Measurements from ENCODE around the gene MLH3. TPM values are rescaled to one million over a fixed set of nuclear protein-coding genes. Genes with fewer than 3 reads are reported as not detected.

Gene MLH3
- total and polyA plus RNA-seq, 2 experiments from 2014 or later: 21.7 to 24.4 TPM

DNA sequence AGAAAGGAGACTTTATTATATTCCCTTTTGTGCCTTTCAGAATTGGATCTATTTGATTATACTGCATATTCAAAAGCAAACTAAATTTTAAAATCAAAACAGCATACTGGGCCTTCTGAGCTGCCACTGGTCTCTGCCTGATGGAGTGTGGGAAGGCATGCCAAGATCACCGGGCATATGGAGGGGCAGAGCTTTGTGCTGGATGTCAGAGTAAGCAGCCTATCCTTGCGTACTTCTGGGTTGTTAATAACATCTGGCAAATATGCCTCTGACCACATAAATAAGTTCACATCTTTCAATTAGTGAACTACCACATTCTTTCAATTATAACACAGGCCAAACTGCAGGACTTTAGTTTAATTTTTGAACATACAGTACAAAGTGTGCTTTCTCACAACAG is 18.3 kb downstream of the MLH3 start:
- Histone ChIP-seq H3K27me3 (no peaks in the 10 kb centered on the region), H3K27ac (no peak overlapping the region), H3K4me1 (ENCODE audit: low read depth) (no peaks in the 10 kb centered on the region), H3K36me3 (peaks cover 37% of the 10 kb centered on the region), H3K4me3 (no peak overlapping the region), H3K9me3 (ENCODE audit: low read depth) (no peaks in the 10 kb centered on the region)
- no peak for DNase-seq (ENCODE audit: low read depth in 1 of 2, low spot score in 1 of 2)
- TF ChIP-seq, protein P1, sequence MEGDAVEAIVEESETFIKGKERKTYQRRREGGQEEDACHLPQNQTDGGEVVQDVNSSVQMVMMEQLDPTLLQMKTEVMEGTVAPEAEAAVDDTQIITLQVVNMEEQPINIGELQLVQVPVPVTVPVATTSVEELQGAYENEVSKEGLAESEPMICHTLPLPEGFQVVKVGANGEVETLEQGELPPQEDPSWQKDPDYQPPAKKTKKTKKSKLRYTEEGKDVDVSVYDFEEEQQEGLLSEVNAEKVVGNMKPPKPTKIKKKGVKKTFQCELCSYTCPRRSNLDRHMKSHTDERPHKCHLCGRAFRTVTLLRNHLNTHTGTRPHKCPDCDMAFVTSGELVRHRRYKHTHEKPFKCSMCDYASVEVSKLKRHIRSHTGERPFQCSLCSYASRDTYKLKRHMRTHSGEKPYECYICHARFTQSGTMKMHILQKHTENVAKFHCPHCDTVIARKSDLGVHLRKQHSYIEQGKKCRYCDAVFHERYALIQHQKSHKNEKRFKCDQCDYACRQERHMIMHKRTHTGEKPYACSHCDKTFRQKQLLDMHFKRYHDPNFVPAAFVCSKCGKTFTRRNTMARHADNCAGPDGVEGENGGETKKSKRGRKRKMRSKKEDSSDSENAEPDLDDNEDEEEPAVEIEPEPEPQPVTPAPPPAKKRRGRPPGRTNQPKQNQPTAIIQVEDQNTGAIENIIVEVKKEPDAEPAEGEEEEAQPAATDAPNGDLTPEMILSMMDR (IDR thresholded peaks at IDR 0.05; ENCODE audit: low read depth, low read length): no peak

DNA sequence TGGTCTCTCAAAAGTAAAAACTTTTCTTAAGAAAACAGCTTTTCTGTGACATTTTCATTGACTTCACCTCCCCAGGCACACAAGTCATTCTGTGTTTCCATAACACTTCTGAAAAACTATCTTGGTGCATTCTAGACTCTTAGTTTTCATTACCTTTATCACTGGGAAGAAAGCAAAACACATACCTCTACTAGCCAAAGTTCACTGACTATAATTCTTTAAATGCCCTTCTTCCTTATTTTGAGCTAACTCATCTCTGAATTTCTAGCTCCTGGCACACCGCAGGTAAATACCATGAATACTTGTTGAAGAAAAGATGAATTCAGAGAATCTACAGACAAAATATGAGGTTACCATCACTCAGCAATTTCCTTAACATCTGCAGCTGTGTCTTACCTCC is 21.1 kb downstream of the MLH3 start:
- no peak overlapping the region for H3K27ac ChIP-seq
- no peak for DNase-seq (ENCODE audit: low read depth in 1 of 2, low spot score in 1 of 2)
- H3K27me3 ChIP-seq: no peaks in the 10 kb centered on the region
- TF ChIP-seq, protein P1 (IDR thresholded peaks at IDR 0.05; ENCODE audit: low read depth, low read length): no peak
- H3K9me3 ChIP-seq (ENCODE audit: low read depth): no peaks in the 10 kb centered on the region
- H3K4me1 ChIP-seq (ENCODE audit: low read depth): no peaks in the 10 kb centered on the region
- no peak overlapping the region for H3K4me3 ChIP-seq
- peaks cover 37% of the 10 kb centered on the region for H3K36me3 ChIP-seq

DNA sequence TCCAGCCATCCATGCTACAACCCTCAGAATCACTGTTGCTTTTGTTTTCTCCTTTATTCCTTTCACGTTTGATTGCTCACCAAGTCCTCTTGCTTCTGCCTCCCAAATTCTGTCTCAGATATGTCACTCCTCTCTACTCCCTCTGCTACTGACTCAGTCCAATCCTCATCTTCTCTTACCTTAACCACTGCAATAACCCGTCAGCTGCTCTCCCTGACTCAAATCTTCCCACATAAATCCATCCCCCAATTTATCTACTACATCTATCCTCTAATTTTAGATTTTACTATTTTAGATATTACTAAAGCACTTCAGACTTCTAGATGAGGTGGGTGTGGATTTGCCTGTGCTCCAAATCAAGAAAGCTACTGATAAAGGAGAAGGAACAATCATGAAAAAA is 25.4 kb downstream of the MLH3 start:
- Histone ChIP-seq H3K4me1 (ENCODE audit: low read depth) (no peaks in the 10 kb centered on the region), H3K4me3 (no peak overlapping the region), H3K9me3 (ENCODE audit: low read depth) (no peaks in the 10 kb centered on the region), H3K27ac (no peak overlapping the region), H3K27me3 (no peaks in the 10 kb centered on the region), H3K36me3 (peaks cover 28% of the 10 kb centered on the region)
- TF ChIP-seq, protein P1 (IDR thresholded peaks at IDR 0.05; ENCODE audit: low read depth, low read length): no peak
- no peak for DNase-seq (ENCODE audit: low read depth in 1 of 2, low spot score in 1 of 2)

DNA sequence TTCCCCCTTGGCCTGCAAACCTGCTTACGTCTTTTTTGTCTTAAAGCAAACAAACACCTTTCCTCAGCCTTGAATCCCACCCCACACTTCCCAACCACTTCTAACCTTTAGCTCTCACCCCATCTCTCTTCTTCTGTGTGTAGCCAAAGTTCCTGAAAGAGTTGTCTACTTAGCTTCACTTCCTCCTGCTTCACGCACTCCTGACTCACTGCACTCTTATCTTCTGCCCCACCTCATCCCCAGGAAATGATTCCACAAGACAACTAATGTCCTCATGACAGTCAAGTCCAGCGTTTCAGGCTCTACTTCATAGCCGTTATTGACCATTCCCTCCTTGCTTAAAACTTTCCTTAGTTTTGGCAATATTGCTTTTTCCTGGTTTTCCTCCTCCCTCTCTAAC is 26.2 kb downstream of the MLH3 start:
- peak in 1 of 2 donors; percentile 53 for DNase-seq (ENCODE audit: low read depth in 1 of 2, low spot score in 1 of 2)
- no peaks in the 10 kb centered on the region for H3K9me3 ChIP-seq (ENCODE audit: low read depth)
- peaks cover 20% of the 10 kb centered on the region for H3K36me3 ChIP-seq
- no peak overlapping the region for H3K4me3 ChIP-seq
- H3K27ac ChIP-seq: no peak overlapping the region
- H3K27me3 ChIP-seq: no peaks in the 10 kb centered on the region
- H3K4me1 ChIP-seq (ENCODE audit: low read depth): no peaks in the 10 kb centered on the region
- TF ChIP-seq, protein P1 (IDR thresholded peaks at IDR 0.05; ENCODE audit: low read depth, low read length): no peak

DNA sequence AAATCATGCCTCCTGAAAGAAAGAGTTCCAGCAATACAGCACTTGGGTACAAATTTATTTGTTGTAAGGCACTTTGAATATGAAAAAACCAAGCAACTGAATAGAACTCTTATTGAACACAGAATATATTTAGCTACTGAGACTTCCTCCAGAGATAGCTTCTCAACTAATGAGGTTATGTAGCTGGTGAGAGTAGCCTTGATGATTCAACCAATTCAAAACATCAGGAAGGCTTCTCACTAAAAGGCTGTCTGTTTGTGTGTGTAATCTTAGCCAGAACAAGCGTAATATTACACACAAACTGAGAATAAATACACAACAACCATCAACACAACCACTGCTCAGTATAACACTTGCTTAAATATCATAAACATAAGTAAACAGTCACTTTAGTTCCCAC is 28.2 kb downstream of the MLH3 start:
- Histone ChIP-seq H3K4me3 (no peak overlapping the region), H3K27me3 (no peaks in the 10 kb centered on the region), H3K27ac (no peak overlapping the region), H3K9me3 (ENCODE audit: low read depth) (no peaks in the 10 kb centered on the region), H3K36me3 (peaks cover 21% of the 10 kb centered on the region), H3K4me1 (ENCODE audit: low read depth) (no peaks in the 10 kb centered on the region)
- no peak for DNase-seq (ENCODE audit: low read depth in 1 of 2, low spot score in 1 of 2)
- TF ChIP-seq, protein P1 (IDR thresholded peaks at IDR 0.05; ENCODE audit: low read depth, low read length): no peak

DNA sequence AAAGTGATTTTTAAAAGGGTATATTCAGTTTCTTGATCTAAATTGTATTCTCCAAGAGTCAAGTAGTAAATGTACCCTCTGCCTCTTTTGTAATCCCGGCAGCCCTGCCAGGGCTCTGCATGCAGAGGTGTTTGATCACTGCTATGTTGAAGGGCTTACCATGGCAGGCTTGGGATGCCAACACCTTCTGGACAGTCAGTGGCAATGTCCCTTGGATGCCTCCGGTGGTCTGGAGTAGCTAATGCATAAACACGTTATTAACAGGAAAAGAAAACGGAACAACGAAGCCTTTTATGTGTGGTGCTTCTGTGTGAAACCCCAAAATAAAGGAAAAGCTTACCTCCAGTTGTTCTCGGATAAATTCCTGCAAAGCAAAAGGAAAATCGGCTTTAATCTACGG is 28.6 kb downstream of the MLH3 start:
- Histone ChIP-seq H3K27ac (no peak overlapping the region), H3K27me3 (no peaks in the 10 kb centered on the region), H3K4me1 (ENCODE audit: low read depth) (no peaks in the 10 kb centered on the region), H3K4me3 (no peak overlapping the region), H3K9me3 (ENCODE audit: low read depth) (no peaks in the 10 kb centered on the region), H3K36me3 (peaks cover 21% of the 10 kb centered on the region)
- peak in 1 of 2 donors; percentile 37 for DNase-seq (ENCODE audit: low read depth in 1 of 2, low spot score in 1 of 2)
- TF ChIP-seq, protein P1 (IDR thresholded peaks at IDR 0.05; ENCODE audit: low read depth, low read length): peak; percentile 38
